Mesendoderm (in vitro differentiated cells): ENCODE data around the gene ACVR2A.

Source experiments
- DNase-seq: peaks from one replicate; pipeline ENCODE4 v3.0.0; 2013
- H2AK5ac ChIP-seq: 2 replicates; pipeline ENCODE4 v1.6.1; 2013; ENCODE audit warnings: low read length, inconsistent platforms
- H2BK120ac ChIP-seq: 2 replicates; pipeline ENCODE4 v1.6.1; 2013; ENCODE audit warnings: low read depth, mild to moderate bottlenecking, low read length, moderate library complexity, mixed read lengths
- H2BK15ac ChIP-seq: replicated peaks from 2 replicates; pipeline ENCODE4 v1.6.1; 2013; ENCODE audit warnings: low read depth, mild to moderate bottlenecking, moderate library complexity
- H2BK5ac ChIP-seq: 2 replicates; pipeline ENCODE4 v1.6.1; 2013; ENCODE audit warnings: low read length, inconsistent platforms
- H3K18ac ChIP-seq: 2 replicates; pipeline ENCODE4 v1.6.1; 2013; ENCODE audit warnings: mild to moderate bottlenecking, low read length, mixed read lengths
- H3K23ac ChIP-seq: one replicate; pipeline ENCODE4 v1.6.1; 2013; ENCODE audit warnings: low read length
- H3K27ac ChIP-seq: 2 replicates; pipeline ENCODE4 v1.5.1; 2013; ENCODE audit warnings: low read depth, mild to moderate bottlenecking, inconsistent platforms, low read length, moderate library complexity
- H3K27me3 ChIP-seq: 2 replicates; pipeline ENCODE4 v1.6.1; 2013; ENCODE audit warnings: low read length, control low read depth, mild to moderate bottlenecking, inconsistent platforms; ENCODE audit not compliant: insufficient read depth, poor library complexity
- H3K36me3 ChIP-seq: 2 replicates; pipeline ENCODE4 v1.6.1; 2013; ENCODE audit warnings: low read length, inconsistent platforms; ENCODE audit not compliant: control insufficient read depth, insufficient read depth
- H3K4ac ChIP-seq: one replicate; pipeline ENCODE4 v1.6.1; 2013; ENCODE audit warnings: low read depth, mild to moderate bottlenecking, low read length, moderate library complexity
- H3K4me1 ChIP-seq: 2 replicates; pipeline ENCODE4 v1.6.1; 2013; ENCODE audit warnings: low read depth, low read length, inconsistent platforms; ENCODE audit not compliant: control insufficient read depth
- H3K4me2 ChIP-seq: 2 replicates; pipeline ENCODE4 v1.6.1; 2013; ENCODE audit warnings: low read length
- H3K4me3 ChIP-seq: 2 replicates; pipeline ENCODE4 v1.5.1; 2013; ENCODE audit warnings: mild to moderate bottlenecking, low read length
- H3K56ac ChIP-seq: one replicate; pipeline ENCODE4 v1.6.1; 2013; ENCODE audit warnings: low read length
- H3K79me1 ChIP-seq: 2 replicates; pipeline ENCODE4 v1.6.1; 2013; ENCODE audit warnings: low read length, inconsistent platforms
- H3K79me2 ChIP-seq: 2 replicates; pipeline ENCODE4 v1.6.1; 2013; ENCODE audit warnings: mild to moderate bottlenecking, low read length; ENCODE audit not compliant: control insufficient read depth, insufficient read depth
- H3K9ac ChIP-seq: 2 replicates; pipeline ENCODE4 v1.6.1; 2013; ENCODE audit warnings: low read length, inconsistent platforms
- H4K5ac ChIP-seq: one replicate; pipeline ENCODE4 v1.6.1; 2013; ENCODE audit warnings: low read length
- H4K8ac ChIP-seq: one replicate; pipeline ENCODE4 v1.6.1; 2013; ENCODE audit warnings: low read depth, mild to moderate bottlenecking, control low read depth, low read length, moderate library complexity
- WGBS: extraction: QIAGEN DNeasy Blood & Tissue Kit; methylation state at CpG from one replicate; pipeline ENCODE4 v1.1.7; 2013; ENCODE audit warnings: low lambda C conversion rate, missing lambda C conversion rate; ENCODE audit not compliant: insufficient coverage; ENCODE audit errors: extremely low coverage; 5-methylcytosine and 5-hydroxymethylcytosine counted together

The ACVR2A gene

DNA sequence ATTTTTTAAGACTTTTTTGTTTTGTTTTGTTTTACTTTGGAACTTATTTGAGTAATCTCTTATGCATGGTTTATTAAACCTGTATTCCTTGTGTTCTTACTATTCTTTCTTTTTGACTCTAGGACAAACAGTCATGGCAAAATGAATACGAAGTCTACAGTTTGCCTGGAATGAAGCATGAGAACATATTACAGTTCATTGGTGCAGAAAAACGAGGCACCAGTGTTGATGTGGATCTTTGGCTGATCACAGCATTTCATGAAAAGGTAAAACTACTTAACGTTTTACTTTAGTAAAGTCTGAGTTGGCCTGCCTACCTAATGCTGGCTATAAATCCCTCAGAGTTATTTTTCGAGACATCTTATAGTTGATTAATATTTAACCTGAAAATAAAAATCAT, 72.3 kb downstream of the ACVR2A start:
- no peak overlapping the region for H2BK120ac ChIP-seq
- no peak overlapping the region for H2AK5ac ChIP-seq
- H3K27ac ChIP-seq = no peak overlapping the region
- no peak overlapping the region for H3K18ac ChIP-seq
- H3K79me1 ChIP-seq = no peaks in the 10 kb centered on the region
- no peak overlapping the region for H3K4me2 ChIP-seq
- H2BK5ac ChIP-seq = no peak overlapping the region
- no peak overlapping the region for H3K23ac ChIP-seq
- no peaks in the 10 kb centered on the region for H3K4me1 ChIP-seq
- H3K9ac ChIP-seq = no peak overlapping the region
- H3K56ac ChIP-seq = no peak overlapping the region
- H3K79me2 ChIP-seq = no peaks in the 10 kb centered on the region
- H3K27me3 ChIP-seq = no peaks in the 10 kb centered on the region
- no CpG with 5 or more reads among the region's 4 CpGs for WGBS
- H4K8ac ChIP-seq = no peak overlapping the region
- H3K4ac ChIP-seq = no peak overlapping the region
- H4K5ac ChIP-seq = no peak overlapping the region
- no peaks in the 10 kb centered on the region for H3K36me3 ChIP-seq
- H2BK15ac ChIP-seq = no peak overlapping the region
- no peak for DNase-seq
- no peak overlapping the region for H3K4me3 ChIP-seq

GRCh38 chr2:147923846-147924245, 79.0 kb downstream of the ACVR2A start:
- no peak for DNase-seq
- H3K18ac ChIP-seq = no peak overlapping the region
- no peak overlapping the region for H2BK5ac ChIP-seq
- H4K5ac ChIP-seq = no peak overlapping the region
- H3K79me1 ChIP-seq = no peaks in the 10 kb centered on the region
- WGBS = no CpG with 5 or more reads among the region's 3 CpGs
- no peaks in the 10 kb centered on the region for H3K36me3 ChIP-seq
- H3K4ac ChIP-seq = no peak overlapping the region
- no peak overlapping the region for H2BK15ac ChIP-seq
- H3K56ac ChIP-seq = no peak overlapping the region
- no peak overlapping the region for H4K8ac ChIP-seq
- no peaks in the 10 kb centered on the region for H3K27me3 ChIP-seq
- H3K4me2 ChIP-seq = no peak overlapping the region
- no peak overlapping the region for H2AK5ac ChIP-seq
- H3K23ac ChIP-seq = no peak overlapping the region
- H3K27ac ChIP-seq = no peak overlapping the region
- H3K9ac ChIP-seq = no peak overlapping the region
- H3K4me3 ChIP-seq = no peak overlapping the region
- H2BK120ac ChIP-seq = no peak overlapping the region
- H3K79me2 ChIP-seq = no peaks in the 10 kb centered on the region
- H3K4me1 ChIP-seq = no peaks in the 10 kb centered on the region

- no peak overlapping the region for H2BK15ac ChIP-seq
- DNase-seq = no peak
- WGBS = no CpG with 5 or more reads among the region's 3 CpGs
These were observed 79.8 kb downstream of the ACVR2A start for GRCh38 chr2:147924647-147925046.

GRCh38 chr2:147925886-147926285, 81.1 kb downstream of the ACVR2A start:
- Histone ChIP-seq H3K27ac (no peak overlapping the region), H2BK15ac (no peak overlapping the region), H4K8ac (no peak overlapping the region), H3K4ac (no peak overlapping the region), H3K23ac (no peak overlapping the region), H3K18ac (no peak overlapping the region), H4K5ac (no peak overlapping the region), H3K56ac (no peak overlapping the region), H3K79me1 (no peaks in the 10 kb centered on the region), H2BK5ac (no peak overlapping the region), H3K4me1 (no peaks in the 10 kb centered on the region), H3K27me3 (no peaks in the 10 kb centered on the region), H3K36me3 (no peaks in the 10 kb centered on the region), H2AK5ac (no peak overlapping the region), H2BK120ac (no peak overlapping the region), H3K9ac (no peak overlapping the region), H3K4me3 (no peak overlapping the region), H3K79me2 (no peaks in the 10 kb centered on the region), H3K4me2 (no peak overlapping the region)
- no peak for DNase-seq

More at GRCh38 chr2:147924647-147925046, 79.8 kb downstream of the ACVR2A start:
- no peak overlapping the region for H4K5ac ChIP-seq
- no peak overlapping the region for H3K9ac ChIP-seq
- no peak overlapping the region for H3K4me2 ChIP-seq
- no peaks in the 10 kb centered on the region for H3K27me3 ChIP-seq
- H3K4ac ChIP-seq = no peak overlapping the region
- no peaks in the 10 kb centered on the region for H3K79me2 ChIP-seq
- H3K18ac ChIP-seq = no peak overlapping the region
- no peak overlapping the region for H3K23ac ChIP-seq
- H3K4me3 ChIP-seq = no peak overlapping the region
- H3K79me1 ChIP-seq = no peaks in the 10 kb centered on the region
- H3K36me3 ChIP-seq = no peaks in the 10 kb centered on the region
- H2BK5ac ChIP-seq = no peak overlapping the region
- no peak overlapping the region for H4K8ac ChIP-seq
- H2BK120ac ChIP-seq = no peak overlapping the region
- no peak overlapping the region for H2AK5ac ChIP-seq
- no peaks in the 10 kb centered on the region for H3K4me1 ChIP-seq
- no peak overlapping the region for H3K56ac ChIP-seq
- no peak overlapping the region for H3K27ac ChIP-seq

- H3K4me1 ChIP-seq = no peaks in the 10 kb centered on the region
- H3K79me2 ChIP-seq = no peaks in the 10 kb centered on the region
- H3K4ac ChIP-seq = no peak overlapping the region
- DNase-seq = no peak
- no peak overlapping the region for H3K56ac ChIP-seq
- H2BK120ac ChIP-seq = no peak overlapping the region
- no peak overlapping the region for H2BK5ac ChIP-seq
- H2AK5ac ChIP-seq = no peak overlapping the region
- no peak overlapping the region for H3K27ac ChIP-seq
- no peak overlapping the region for H3K4me2 ChIP-seq
- H4K8ac ChIP-seq = no peak overlapping the region
- no peak overlapping the region for H3K4me3 ChIP-seq
- no peak overlapping the region for H2BK15ac ChIP-seq
- H3K23ac ChIP-seq = no peak overlapping the region
- no peaks in the 10 kb centered on the region for H3K79me1 ChIP-seq
- H3K18ac ChIP-seq = no peak overlapping the region
- H4K5ac ChIP-seq = no peak overlapping the region
- H3K36me3 ChIP-seq = no peaks in the 10 kb centered on the region
- no peaks in the 10 kb centered on the region for H3K27me3 ChIP-seq
- no CpG with 5 or more reads among the region's 4 CpGs for WGBS
- no peak overlapping the region for H3K9ac ChIP-seq
These were observed 82.3 kb downstream of the ACVR2A start for GRCh38 chr2:147927053-147927588.

GRCh38 chr2:147933931-147934330, 89.1 kb downstream of the ACVR2A start:
- no peak overlapping the region for H3K56ac ChIP-seq
- no peaks in the 10 kb centered on the region for H3K4me1 ChIP-seq
- H2BK120ac ChIP-seq = no peak overlapping the region
- no peak overlapping the region for H3K4me3 ChIP-seq
- H3K79me2 ChIP-seq = no peaks in the 10 kb centered on the region
- H2BK5ac ChIP-seq = no peak overlapping the region
- H3K4me2 ChIP-seq = no peak overlapping the region
- H3K4ac ChIP-seq = no peak overlapping the region
- H3K36me3 ChIP-seq = no peaks in the 10 kb centered on the region
- no peak overlapping the region for H2AK5ac ChIP-seq
- peak; percentile 10 for DNase-seq
- H4K5ac ChIP-seq = no peak overlapping the region
- no peak overlapping the region for H2BK15ac ChIP-seq
- H3K18ac ChIP-seq = no peak overlapping the region
- no peak overlapping the region for H4K8ac ChIP-seq
- H3K27ac ChIP-seq = no peak overlapping the region
- no peak overlapping the region for H3K23ac ChIP-seq
- H3K79me1 ChIP-seq = no peaks in the 10 kb centered on the region
- no peaks in the 10 kb centered on the region for H3K27me3 ChIP-seq
- H3K9ac ChIP-seq = no peak overlapping the region
